Subcutaneous adipose tissue (tissue), 4 donors: Measurements from ENCODE around the gene SNX6. TPM values are rescaled to one million over a fixed set of nuclear protein-coding genes. Genes with fewer than 3 reads are reported as not detected.

ENCODE experiments used
- CTCF ChIP-seq: fragments of 450-650 bp; IDR thresholded peaks from one replicate; pipeline ENCODE4 v1.5.1; 2016; ENCODE audit warnings: low read depth, mild to moderate bottlenecking, control low read depth, antibody characterized with exemption, moderate library complexity
- total RNA-seq, 4 donors: library from RNA; depleted of rRNA; stranded (reverse); fragments of >200 nt; gene quantifications; one replicate each; pipeline ENCODE4 v1.1.0, GENCODE V29; 2016

The SNX6 gene
- total RNA-seq, 4 donors from 2014 or later, result 68.6 to 211 (median 156) TPM

- no peak for TF ChIP-seq CTCF
Observed at GRCh38 chr14:34628681-34629135, 1.2 kb downstream of the SNX6 start.

GRCh38 chr14:34623506-34623905, 6.4 kb downstream of the SNX6 start:
- TF ChIP-seq CTCF, result no peak

- TF ChIP-seq CTCF, result no peak
Observed at GRCh38 chr14:34620839-34621238, 9.1 kb downstream of the SNX6 start.

GRCh38 chr14:34620115-34620514, 9.8 kb downstream of the SNX6 start:
- TF ChIP-seq CTCF, result no peak

- no peak for TF ChIP-seq CTCF
Observed at GRCh38 chr14:34619471-34619870, 10.5 kb downstream of the SNX6 start.

- no peak for TF ChIP-seq CTCF
Observed at GRCh38 chr14:34616360-34616759, 13.6 kb downstream of the SNX6 start.

- TF ChIP-seq CTCF, result no peak
Observed at GRCh38 chr14:34615507-34615906, 14.4 kb downstream of the SNX6 start.

GRCh38 chr14:34614638-34615037, 15.3 kb downstream of the SNX6 start:
- TF ChIP-seq CTCF, result no peak
